Memory B cell (primary cell): ENCODE data around the gene QPCT.

ENCODE experiments used
- ATAC-seq: fragments of 150-1000 bp; cut with Tn5 transposase; 2 replicates; pipeline ENCODE4 v1.10.0; 2021; ENCODE audit warnings: low read depth, mild to moderate bottlenecking, moderate library complexity
- DNase-seq, 2 donors: peaks; one replicate each; pipeline ENCODE4 v3.0.0; 2022; ENCODE audit warnings: low spot score in 2 of 2
- H3K27ac Mint-ChIP-seq: one replicate; pipeline ENCODE4 v1.8.0; 2022; ENCODE audit warnings: mild to moderate bottlenecking, moderate library complexity, mixed read lengths
- H3K27me3 Mint-ChIP-seq: one replicate; pipeline ENCODE4 v1.8.0; 2022; ENCODE audit warnings: mixed read lengths
- H3K36me3 Mint-ChIP-seq: one replicate; pipeline ENCODE4 v1.8.0; 2022; ENCODE audit warnings: mild to moderate bottlenecking, mixed read lengths
- H3K4me1 Mint-ChIP-seq: one replicate; pipeline ENCODE4 v1.8.0; 2022; ENCODE audit warnings: mixed read lengths
- H3K4me3 Mint-ChIP-seq: one replicate; pipeline ENCODE4 v1.8.0; 2022; ENCODE audit warnings: mild to moderate bottlenecking, moderate library complexity, mixed read lengths
- H3K9me3 Mint-ChIP-seq: one replicate; pipeline ENCODE4 v1.8.0; 2022; ENCODE audit warnings: mixed read lengths

The QPCT gene

DNA sequence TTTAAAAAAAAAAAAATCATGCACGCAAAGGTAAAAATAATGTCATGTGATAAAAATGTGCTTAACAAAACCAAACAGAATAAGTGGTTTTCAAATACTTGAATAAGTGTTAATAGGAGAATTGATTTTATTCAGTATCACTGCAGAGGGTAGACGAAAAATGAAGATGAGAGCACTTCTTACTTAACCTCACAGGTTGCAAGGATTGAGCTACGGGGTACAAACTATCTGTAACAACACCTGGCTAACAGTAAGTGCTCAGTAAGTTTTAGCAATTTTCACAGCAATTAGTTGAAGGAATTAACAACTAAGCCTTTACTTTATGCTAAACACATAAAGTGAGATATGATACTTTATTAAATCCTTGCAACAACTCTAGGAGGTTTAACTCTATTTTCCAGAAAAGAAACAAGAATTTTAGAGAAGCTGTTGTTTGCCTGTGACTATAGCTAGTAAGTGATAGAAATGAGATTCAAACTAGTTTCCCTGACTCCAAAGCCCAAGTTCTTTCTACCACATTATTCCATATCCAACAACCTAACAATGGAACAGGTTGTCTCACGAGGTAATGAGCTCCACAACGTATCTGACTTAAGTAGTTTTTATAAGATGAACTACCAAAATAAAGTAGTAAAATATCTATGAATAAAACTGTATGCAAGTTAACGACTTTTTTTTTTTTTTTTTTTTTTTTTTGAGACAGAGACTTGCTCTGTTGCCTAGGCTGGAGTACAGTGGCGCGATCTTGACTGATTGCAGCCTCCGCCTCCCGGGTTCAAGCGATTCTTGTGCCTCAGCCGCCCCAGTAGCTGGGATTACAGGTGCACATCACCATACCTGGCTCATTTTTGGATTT is 24.4 kb upstream of the QPCT start:
- H3K27ac Mint-ChIP-seq: peak overlapping the region; percentile 21
- H3K4me3 Mint-ChIP-seq: peak overlapping the region; percentile 57
- H3K4me1 Mint-ChIP-seq: peaks cover 31% of the 10 kb centered on the region
- no peaks in the 10 kb centered on the region for H3K9me3 Mint-ChIP-seq
- no peaks in the 10 kb centered on the region for H3K27me3 Mint-ChIP-seq
- no peak for DNase-seq
- no peak for ATAC-seq
- peaks cover 2% of the 10 kb centered on the region for H3K36me3 Mint-ChIP-seq

GRCh38 chr2:37321029-37321682 is 23.3 kb upstream of the QPCT start:
- Mint-ChIP-seq H3K4me3 (peak overlapping the region; percentile 66), H3K27me3 (no peaks in the 10 kb centered on the region), H3K36me3 (peaks cover 2% of the 10 kb centered on the region), H3K4me1 (peaks cover 35% of the 10 kb centered on the region), H3K27ac (peak overlapping the region; percentile 73), H3K9me3 (no peaks in the 10 kb centered on the region)
- DNase-seq (no peak), ATAC-seq (no peak)

DNA sequence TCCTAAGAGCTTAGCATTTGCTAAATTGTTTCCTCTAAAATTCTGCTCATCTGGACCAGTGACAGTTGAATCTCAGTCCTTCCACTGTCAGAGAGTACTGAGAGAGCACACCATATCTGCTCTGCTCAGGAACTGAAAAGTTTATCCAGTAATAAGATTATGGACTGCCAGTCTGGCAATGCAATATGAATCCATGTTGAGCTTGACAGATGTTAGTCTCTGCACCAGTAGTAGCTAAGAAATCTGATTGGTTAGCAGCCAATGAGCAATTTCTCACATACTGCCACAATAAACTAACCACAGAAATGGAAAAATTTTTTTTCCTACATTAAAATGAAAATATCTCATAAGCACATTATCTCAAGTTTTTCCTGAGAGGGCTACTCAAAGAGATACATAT is 22.1 kb upstream of the QPCT start:
- Mint-ChIP-seq H3K4me1 (peaks cover 34% of the 10 kb centered on the region), H3K36me3 (no peaks in the 10 kb centered on the region), H3K4me3 (peak overlapping the region; percentile 39), H3K27me3 (no peaks in the 10 kb centered on the region), H3K9me3 (no peaks in the 10 kb centered on the region), H3K27ac (no peak overlapping the region)
- ATAC-seq (no peak), DNase-seq (no peak)

- H3K4me3 Mint-ChIP-seq: peak overlapping the region; percentile 97
- peak overlapping the region; percentile 94 for H3K27ac Mint-ChIP-seq
- no peaks in the 10 kb centered on the region for H3K27me3 Mint-ChIP-seq
- ATAC-seq: no peak
- no peaks in the 10 kb centered on the region for H3K36me3 Mint-ChIP-seq
- DNase-seq: no peak
- H3K9me3 Mint-ChIP-seq: no peaks in the 10 kb centered on the region
- H3K4me1 Mint-ChIP-seq: peaks cover 25% of the 10 kb centered on the region
These were observed 21.2 kb upstream of the QPCT start for GRCh38 chr2:37323176-37323780.

GRCh38 chr2:37323781-37324535 is 20.5 kb upstream of the QPCT start:
- peak; percentile 24 for ATAC-seq
- Mint-ChIP-seq H3K4me3 (peak overlapping the region; percentile 97), H3K9me3 (no peaks in the 10 kb centered on the region), H3K27me3 (no peaks in the 10 kb centered on the region), H3K4me1 (peaks cover 20% of the 10 kb centered on the region), H3K36me3 (no peaks in the 10 kb centered on the region), H3K27ac (peak overlapping the region; percentile 94)
- DNase-seq: peak; percentile 17 to 46

- Mint-ChIP-seq H3K36me3 (no peaks in the 10 kb centered on the region), H3K4me1 (peaks cover 20% of the 10 kb centered on the region), H3K27ac (peak overlapping the region; percentile 84), H3K27me3 (no peaks in the 10 kb centered on the region), H3K9me3 (no peaks in the 10 kb centered on the region), H3K4me3 (peak overlapping the region; percentile 97)
- ATAC-seq: peak; percentile 72
- DNase-seq: peak; percentile 74 to 75
These were observed 20.0 kb upstream of the QPCT start for GRCh38 chr2:37324536-37324785.

DNA sequence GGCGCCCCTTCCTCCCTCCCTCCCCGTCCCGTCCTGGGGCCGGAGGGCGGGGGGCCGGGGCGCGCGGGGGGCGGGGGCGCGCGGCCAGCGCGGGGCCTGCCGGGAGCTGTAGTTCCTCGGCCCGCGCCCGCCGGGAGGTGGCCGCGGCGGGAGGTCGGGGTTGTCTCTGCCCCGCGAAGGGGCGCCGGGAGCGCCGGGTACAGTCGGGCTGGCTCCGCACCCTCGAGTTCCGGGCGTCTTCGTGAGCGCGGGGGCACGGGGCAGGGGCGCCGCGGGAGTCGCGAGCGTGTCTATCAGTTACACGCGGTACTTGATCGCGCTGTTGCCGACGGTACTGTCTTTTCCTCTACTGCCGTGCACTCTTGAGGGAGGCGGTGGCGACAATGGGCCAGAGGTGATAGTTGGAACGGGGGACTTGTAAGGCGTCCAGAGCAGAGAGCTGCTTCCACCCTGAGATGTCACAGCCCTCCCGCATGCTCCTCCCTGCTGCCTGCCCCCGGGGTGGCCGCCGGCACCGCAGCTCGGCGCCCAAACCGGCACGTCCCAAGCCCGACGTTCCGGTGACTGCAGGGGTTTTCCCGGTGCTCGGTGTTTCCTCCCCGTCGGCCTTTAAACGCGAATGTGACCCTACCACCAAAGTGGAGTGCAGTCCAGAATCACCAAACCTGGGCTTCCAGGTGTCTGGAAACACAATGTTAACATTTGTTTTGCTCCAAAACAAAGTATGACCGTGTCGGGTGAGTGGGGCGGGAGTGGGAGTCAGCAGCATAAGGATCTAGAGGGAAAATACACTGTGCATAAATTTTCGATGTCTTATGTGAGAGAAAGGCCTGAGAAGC is 19.4 kb upstream of the QPCT start, which contains the start of gene PRKD3:
PRKD3 (minus strand) TSS at position 48 of the 839 bp plus-strand sequence. CDS start 8,309 bp downstream, outside the sequence.
- DNase-seq (peak in 1 of 2 donors; percentile 77), ATAC-seq (peak; percentile 50)
- Mint-ChIP-seq H3K27ac (peak within 1 kb of the TSS; percentile 94), H3K4me3 (peak within 1 kb of the TSS; percentile 97), H3K4me1 (peaks cover 20% of the 10 kb centered on the region), H3K36me3 (no peaks in the 10 kb centered on the region), H3K9me3 (no peaks in the 10 kb centered on the region), H3K27me3 (no peaks in the 10 kb centered on the region)

DNA sequence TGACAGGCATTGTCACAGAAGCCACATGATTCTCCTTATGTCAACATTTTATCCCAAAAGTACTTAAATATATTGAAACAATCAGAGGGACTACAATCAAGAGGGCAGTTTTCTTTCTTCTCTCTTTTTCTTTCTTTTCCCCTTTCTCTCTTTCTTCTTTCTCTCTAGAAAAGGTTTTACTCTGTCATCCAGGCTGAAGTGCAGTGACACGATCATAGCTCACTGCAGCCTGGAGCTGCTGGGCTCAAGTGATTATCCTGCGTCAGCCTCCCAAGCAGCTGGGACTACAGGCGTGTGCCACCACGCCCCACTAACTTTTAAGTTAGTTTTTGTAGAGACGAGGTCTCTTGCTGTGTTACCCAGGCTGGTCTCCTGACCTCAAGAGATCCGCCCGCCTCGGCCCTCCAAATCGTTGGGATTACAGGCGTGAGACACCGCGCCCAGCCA is 18.8 kb upstream of the QPCT start:
- H3K4me3 Mint-ChIP-seq: peak overlapping the region; percentile 85
- H3K4me1 Mint-ChIP-seq: peaks cover 18% of the 10 kb centered on the region
- no peak for ATAC-seq
- H3K36me3 Mint-ChIP-seq: no peaks in the 10 kb centered on the region
- peak overlapping the region; percentile 84 for H3K27ac Mint-ChIP-seq
- DNase-seq: no peak
- H3K27me3 Mint-ChIP-seq: no peaks in the 10 kb centered on the region
- no peaks in the 10 kb centered on the region for H3K9me3 Mint-ChIP-seq

DNA sequence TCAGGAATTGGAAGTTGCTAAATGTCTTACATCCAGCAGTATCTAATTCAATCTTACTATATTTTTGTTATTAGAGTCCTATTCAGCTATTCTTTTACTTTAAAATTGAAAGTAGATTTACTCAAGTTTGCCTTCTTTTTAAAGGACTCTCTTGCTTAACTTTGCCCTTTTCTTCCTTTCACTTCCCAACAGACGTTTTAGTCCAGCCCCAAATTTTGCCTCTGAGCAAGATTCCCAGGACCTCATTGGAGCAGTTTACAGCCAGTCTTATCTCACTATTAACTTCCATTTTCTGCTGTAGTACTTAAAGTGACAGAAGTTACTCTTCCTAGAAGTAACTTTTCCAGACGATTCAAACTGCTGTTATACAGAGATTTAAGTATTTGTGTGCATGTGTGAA is 18.1 kb upstream of the QPCT start:
- DNase-seq (no peak), ATAC-seq (no peak)
- Mint-ChIP-seq H3K9me3 (no peaks in the 10 kb centered on the region), H3K36me3 (no peaks in the 10 kb centered on the region), H3K4me3 (no peak overlapping the region), H3K27me3 (no peaks in the 10 kb centered on the region), H3K4me1 (peaks cover 15% of the 10 kb centered on the region), H3K27ac (no peak overlapping the region)

DNA sequence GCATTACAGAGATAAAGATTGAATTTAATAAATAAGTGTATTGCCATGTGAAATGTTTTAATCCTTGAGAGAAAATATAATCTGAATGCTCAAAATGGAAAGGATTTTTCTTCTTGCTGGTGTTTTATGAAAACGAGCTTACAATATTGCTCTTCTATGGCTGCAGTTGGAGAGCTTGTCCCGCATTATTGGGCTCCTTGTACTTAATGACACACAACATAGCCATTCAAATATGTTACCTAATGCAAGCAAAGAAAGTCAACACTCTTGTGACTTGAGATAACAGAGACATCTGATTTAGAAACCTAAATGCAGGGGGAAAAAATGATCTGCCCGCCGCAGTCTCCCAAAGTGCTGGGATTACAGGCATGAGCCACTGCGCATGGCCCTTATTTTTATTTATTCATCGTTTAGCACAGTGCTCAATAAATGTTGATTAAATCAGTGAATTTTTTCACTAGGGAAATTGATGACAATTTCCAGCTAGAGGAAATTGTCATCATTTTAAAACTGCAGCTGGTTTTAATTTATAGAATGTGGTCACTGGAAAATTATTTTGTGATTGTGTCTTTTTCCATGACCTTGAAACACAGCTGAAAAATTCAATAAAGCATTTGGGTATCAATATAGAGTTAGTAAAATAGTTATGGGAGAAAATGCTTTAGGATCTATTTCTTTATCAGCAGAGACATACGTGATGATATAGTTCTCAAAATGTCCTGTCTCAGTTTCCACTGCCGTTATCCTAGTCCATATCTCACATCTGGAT is 17.4 kb upstream of the QPCT start:
- Mint-ChIP-seq H3K4me3 (no peak overlapping the region), H3K4me1 (peaks cover 11% of the 10 kb centered on the region), H3K27me3 (no peaks in the 10 kb centered on the region), H3K36me3 (no peaks in the 10 kb centered on the region), H3K27ac (no peak overlapping the region), H3K9me3 (no peaks in the 10 kb centered on the region)
- no peak for ATAC-seq
- DNase-seq: no peak

- H3K27ac Mint-ChIP-seq: no peak overlapping the region
- no peak for DNase-seq
These were observed 13.7 kb upstream of the QPCT start for GRCh38 chr2:37330681-37331080.

GRCh38 chr2:37332560-37332959 is 11.9 kb upstream of the QPCT start:
- ATAC-seq: no peak
- no peak overlapping the region for H3K4me3 Mint-ChIP-seq
- no peaks in the 10 kb centered on the region for H3K9me3 Mint-ChIP-seq
- no peak overlapping the region for H3K27ac Mint-ChIP-seq
- H3K36me3 Mint-ChIP-seq: no peaks in the 10 kb centered on the region
- no peaks in the 10 kb centered on the region for H3K27me3 Mint-ChIP-seq
- H3K4me1 Mint-ChIP-seq: peaks cover 7% of the 10 kb centered on the region
- no peak for DNase-seq

More at GRCh38 chr2:37330681-37331080, 13.7 kb upstream of the QPCT start:
- Mint-ChIP-seq H3K27me3 (no peaks in the 10 kb centered on the region), H3K4me1 (peaks cover 8% of the 10 kb centered on the region), H3K9me3 (no peaks in the 10 kb centered on the region), H3K36me3 (no peaks in the 10 kb centered on the region), H3K4me3 (no peak overlapping the region)
- no peak for ATAC-seq
